COLO829 (cell line): Measurements from ENCODE around the gene GJC1.
A peak's percentile ranks its signal among the peaks of the same experiment; 100 is the strongest.

Experiments
- DNase-seq: peaks from one replicate; pipeline ENCODE4 v3.0.0; 2012; ENCODE audit warnings: low spot score

The GJC1 gene

GRCh38 chr17:44798356-44798755, 31.7 kb downstream of the GJC1 start:
- DNase-seq = no peak

- no peak for DNase-seq
Observed at GRCh38 chr17:44797802-44798201, 32.3 kb downstream of the GJC1 start.

- no peak for DNase-seq
Observed at GRCh38 chr17:44796731-44797130, 33.4 kb downstream of the GJC1 start.

GRCh38 chr17:44795928-44796327, 34.2 kb downstream of the GJC1 start:
- DNase-seq = no peak

- DNase-seq = no peak
Observed at GRCh38 chr17:44795421-44795820, 34.7 kb downstream of the GJC1 start.

- peak; percentile 66 for DNase-seq
Observed at GRCh38 chr17:44794851-44795413, 35.2 kb downstream of the GJC1 start.

- no peak for DNase-seq
Observed at GRCh38 chr17:44793885-44794842, 35.9 kb downstream of the GJC1 start.

- DNase-seq = no peak
Observed at GRCh38 chr17:44792276-44792675, 37.8 kb downstream of the GJC1 start.

GRCh38 chr17:44788139-44788538, 41.9 kb downstream of the GJC1 start:
- DNase-seq = no peak

GRCh38 chr17:44787271-44787940, 42.7 kb downstream of the GJC1 start:
- no peak for DNase-seq

- DNase-seq = no peak
Observed at GRCh38 chr17:44786551-44787081, 43.5 kb downstream of the GJC1 start.

- no peak for DNase-seq
Observed at GRCh38 chr17:44785921-44786320, 44.2 kb downstream of the GJC1 start.

GRCh38 chr17:44782326-44782850, 47.7 kb downstream of the GJC1 start:
- no peak for DNase-seq

- DNase-seq = no peak
Observed at GRCh38 chr17:44781551-44782325, 48.3 kb downstream of the GJC1 start.

- DNase-seq = no peak
Observed at GRCh38 chr17:44780845-44781480, 49.1 kb downstream of the GJC1 start.

- no peak for DNase-seq
Observed at GRCh38 chr17:44780161-44780560, 49.9 kb downstream of the GJC1 start.

GRCh38 chr17:44779211-44780025, 50.7 kb downstream of the GJC1 start:
- DNase-seq = peak; percentile 70

- no peak for DNase-seq
Observed at GRCh38 chr17:44778656-44779210, 51.4 kb downstream of the GJC1 start.

- no peak for DNase-seq
Observed at GRCh38 chr17:44777394-44778348, 52.4 kb downstream of the GJC1 start.
